ENCODE data around the gene C5orf15.

DNA sequence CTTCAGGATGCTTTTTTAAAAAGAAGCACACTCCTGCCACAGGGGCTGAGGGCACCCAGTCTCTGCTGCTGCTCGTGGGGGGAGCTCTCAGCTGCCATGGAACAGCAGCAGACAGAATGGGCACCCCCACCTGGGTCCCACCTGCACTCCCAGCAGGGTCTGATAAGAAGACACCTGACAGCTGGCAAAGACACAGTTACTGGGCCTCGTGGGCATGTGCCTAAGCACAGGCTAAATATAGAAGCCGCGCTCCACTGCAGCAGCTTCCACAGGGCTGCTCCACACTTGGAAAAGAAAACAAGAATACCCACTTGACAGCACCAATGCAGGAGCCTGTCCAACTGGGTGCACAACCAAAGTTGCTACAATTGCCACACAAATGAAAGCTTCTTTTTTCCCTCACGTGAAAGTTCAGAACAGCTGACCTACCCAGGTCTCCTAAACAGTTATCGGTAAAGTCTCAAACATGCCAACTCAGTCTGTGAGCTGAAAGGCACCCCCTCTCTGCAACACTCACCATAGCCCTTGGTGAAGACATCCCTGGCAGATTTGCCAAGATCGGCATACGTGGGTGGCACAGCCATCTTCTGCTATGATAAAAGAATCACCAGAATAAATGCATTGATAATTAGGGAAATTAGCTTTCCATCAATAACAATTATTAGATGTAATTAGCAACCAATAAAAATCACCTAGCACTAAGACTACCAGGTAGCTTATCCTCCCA is 24.2 kb upstream of the C5orf15 start:
- TF ChIP-seq, protein P1, sequence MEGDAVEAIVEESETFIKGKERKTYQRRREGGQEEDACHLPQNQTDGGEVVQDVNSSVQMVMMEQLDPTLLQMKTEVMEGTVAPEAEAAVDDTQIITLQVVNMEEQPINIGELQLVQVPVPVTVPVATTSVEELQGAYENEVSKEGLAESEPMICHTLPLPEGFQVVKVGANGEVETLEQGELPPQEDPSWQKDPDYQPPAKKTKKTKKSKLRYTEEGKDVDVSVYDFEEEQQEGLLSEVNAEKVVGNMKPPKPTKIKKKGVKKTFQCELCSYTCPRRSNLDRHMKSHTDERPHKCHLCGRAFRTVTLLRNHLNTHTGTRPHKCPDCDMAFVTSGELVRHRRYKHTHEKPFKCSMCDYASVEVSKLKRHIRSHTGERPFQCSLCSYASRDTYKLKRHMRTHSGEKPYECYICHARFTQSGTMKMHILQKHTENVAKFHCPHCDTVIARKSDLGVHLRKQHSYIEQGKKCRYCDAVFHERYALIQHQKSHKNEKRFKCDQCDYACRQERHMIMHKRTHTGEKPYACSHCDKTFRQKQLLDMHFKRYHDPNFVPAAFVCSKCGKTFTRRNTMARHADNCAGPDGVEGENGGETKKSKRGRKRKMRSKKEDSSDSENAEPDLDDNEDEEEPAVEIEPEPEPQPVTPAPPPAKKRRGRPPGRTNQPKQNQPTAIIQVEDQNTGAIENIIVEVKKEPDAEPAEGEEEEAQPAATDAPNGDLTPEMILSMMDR (IDR thresholded peaks at IDR 0.05; ENCODE audit: low read length): no peak
- no peak for TF ChIP-seq EZH2 (IDR thresholded peaks at IDR 0.05; ENCODE audit: borderline replicate concordance, low read length)

All from OCI-LY1 (cell line).